NT2/D1 (cell line): ENCODE data around the gene SPATA12.

Experiments
- SUZ12 ChIP-seq: IDR thresholded peaks from 2 replicates; pipeline ENCODE4 v1.6.1; 2011; ENCODE audit not compliant: insufficient read length, insufficient read depth; ENCODE audit errors: extremely low read depth
- YY1 ChIP-seq: IDR thresholded peaks from 2 replicates; pipeline ENCODE4 v1.6.1; 2011; ENCODE audit not compliant: insufficient read length, insufficient read depth

DNA sequence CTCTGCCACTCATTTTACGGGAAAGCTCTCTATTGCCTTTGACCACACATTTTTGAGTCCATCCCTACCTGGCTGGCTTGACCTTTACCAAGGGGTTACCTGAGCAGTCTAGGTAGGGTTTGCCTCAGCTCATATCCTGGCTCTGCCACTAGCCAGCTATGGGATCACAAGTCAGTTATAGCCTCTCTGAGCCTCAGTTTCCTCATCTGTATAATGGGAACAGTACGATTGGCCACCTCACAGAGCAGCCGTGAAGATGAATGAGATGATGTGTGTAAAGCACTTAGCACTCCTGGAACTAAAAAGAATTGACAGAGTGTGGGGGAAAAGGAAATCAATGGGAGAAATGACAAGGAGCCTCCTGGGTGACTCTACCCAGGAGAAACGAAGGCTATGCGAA is 28.0 kb downstream of the SPATA12 start:
- TF ChIP-seq SUZ12 (no peak), YY1 (no peak)
